Hepatocyte (in vitro differentiated cells): ENCODE results near the gene FAM3C.

ENCODE experiments used
- CTCF ChIP-seq: fragments of 200-600 bp; sonication (generic); IDR thresholded peaks from 2 replicates; pipeline ENCODE4 v1.5.1; 2016; ENCODE audit warnings: antibody characterized with exemption, mild to moderate bottlenecking; ENCODE audit not compliant: poor library complexity
- EZH2 ChIP-seq: fragments of 200-600 bp; sonication (generic); IDR thresholded peaks from 2 replicates; pipeline ENCODE4 v1.6.1; 2016; ENCODE audit warnings: antibody characterized with exemption, mild to moderate bottlenecking, borderline replicate concordance

GRCh38 chr7:121355574-121355973, 40.5 kb downstream of the FAM3C start:
- TF ChIP-seq CTCF = no peak
- no peak for TF ChIP-seq EZH2
